Activated CD4-positive, alpha-beta memory T cell treated with anti-CD3 and anti-CD28 coated beads for 36 hours (primary cell): ENCODE data around the gene ODF2L. TPM values are rescaled to one million over a fixed set of nuclear protein-coding genes. Genes with fewer than 3 reads are reported as not detected.

Experiments
- CTCF ChIA-PET: fragments of 350-600 bp; sonication (Branson Sonifier 250); formaldehyde crosslinking; loops from one replicate; lab custom pipeline; 2021; ENCODE audit warnings: antibody characterized with exemption, inconsistent platforms; lab: Charles Lee
- POLR2A ChIA-PET: fragments of 350-600 bp; sonication (Branson Sonifier 250); formaldehyde crosslinking; loops from one replicate; lab custom pipeline; 2021; ENCODE audit warnings: antibody characterized with exemption; lab: Charles Lee
- DNase-seq: peaks from one replicate; pipeline ENCODE4 v3.0.0-alpha.2; 2020
- H3K27ac Mint-ChIP-seq: one replicate; pipeline ENCODE4 v1.8.0; 2021; ENCODE audit warnings: mixed read lengths
- H3K27me3 Mint-ChIP-seq: one replicate; pipeline ENCODE4 v1.8.0; 2021; ENCODE audit warnings: mixed read lengths
- H3K36me3 Mint-ChIP-seq: one replicate; pipeline ENCODE4 v1.8.0; 2021; ENCODE audit warnings: mixed read lengths
- H3K4me1 Mint-ChIP-seq: one replicate; pipeline ENCODE4 v1.8.0; 2021; ENCODE audit warnings: low read depth, mixed read lengths
- H3K4me3 Mint-ChIP-seq: one replicate; pipeline ENCODE4 v1.8.0; 2021; ENCODE audit warnings: mild to moderate bottlenecking, mixed read lengths
- H3K9me3 Mint-ChIP-seq: one replicate; pipeline ENCODE4 v1.8.0; 2021; ENCODE audit warnings: mixed read lengths
- intact Hi-C: fragments of 100-400 bp; cut with micrococcal nuclease; formaldehyde crosslinking; loops from one replicate; pipeline ENCODE4 v1.15.1; 2023
- total RNA-seq, 2 experiments: library from RNA; stranded (reverse); gene quantifications; one replicate each; pipeline ENCODE4 v1.2.3, GENCODE V29; 2021

The ODF2L gene
- total RNA-seq, 2 experiments from 2014 or later, result 31.5 to 32.3 TPM

- H3K27ac Mint-ChIP-seq, result no peak overlapping the region
- no peak overlapping the region for H3K4me3 Mint-ChIP-seq
- peaks cover 17% of the 10 kb centered on the region for H3K9me3 Mint-ChIP-seq
- ChIA-PET POLR2A (no interaction called here), CTCF (no interaction called here)
- H3K36me3 Mint-ChIP-seq, result peaks cover 4% of the 10 kb centered on the region
- intact Hi-C loops, result no loop called here
- H3K4me1 Mint-ChIP-seq, result no peaks in the 10 kb centered on the region
- no peak for DNase-seq
- no peaks in the 10 kb centered on the region for H3K27me3 Mint-ChIP-seq
Observed at GRCh38 chr1:86345042-86345441, 51.1 kb downstream of the ODF2L start.

GRCh38 chr1:86339906-86340305 is 56.2 kb downstream of the ODF2L start:
- DNase-seq, result no peak
- ChIA-PET CTCF (no interaction called here), POLR2A (no interaction called here)
- peaks cover 6% of the 10 kb centered on the region for H3K9me3 Mint-ChIP-seq
- H3K4me1 Mint-ChIP-seq, result no peaks in the 10 kb centered on the region
- intact Hi-C loops, result no loop called here
- no peaks in the 10 kb centered on the region for H3K27me3 Mint-ChIP-seq
- no peaks in the 10 kb centered on the region for H3K36me3 Mint-ChIP-seq
- no peak overlapping the region for H3K27ac Mint-ChIP-seq
- no peak overlapping the region for H3K4me3 Mint-ChIP-seq

- Mint-ChIP-seq H3K27me3 (no peaks in the 10 kb centered on the region), H3K9me3 (no peaks in the 10 kb centered on the region), H3K27ac (no peak overlapping the region), H3K4me3 (no peak overlapping the region), H3K4me1 (no peaks in the 10 kb centered on the region), H3K36me3 (no peaks in the 10 kb centered on the region)
- ChIA-PET CTCF (no interaction called here), POLR2A (no interaction called here)
- no peak for DNase-seq
- intact Hi-C loops, result no loop called here
Observed at GRCh38 chr1:86339014-86339812, 56.9 kb downstream of the ODF2L start.

GRCh38 chr1:86335916-86336315 is 60.2 kb downstream of the ODF2L start:
- no peaks in the 10 kb centered on the region for H3K9me3 Mint-ChIP-seq
- intact Hi-C loops, result no loop called here
- no peaks in the 10 kb centered on the region for H3K36me3 Mint-ChIP-seq
- ChIA-PET POLR2A (no interaction called here), CTCF (no interaction called here)
- H3K4me1 Mint-ChIP-seq, result no peaks in the 10 kb centered on the region
- DNase-seq, result no peak
- H3K4me3 Mint-ChIP-seq, result no peak overlapping the region
- H3K27ac Mint-ChIP-seq, result no peak overlapping the region
- peaks cover 3% of the 10 kb centered on the region for H3K27me3 Mint-ChIP-seq

GRCh38 chr1:86325264-86325663 is 70.9 kb downstream of the ODF2L start:
- CTCF ChIA-PET, result no interaction called here
- Mint-ChIP-seq H3K4me1 (no peaks in the 10 kb centered on the region), H3K27me3 (peaks cover 1% of the 10 kb centered on the region), H3K9me3 (no peaks in the 10 kb centered on the region), H3K4me3 (no peak overlapping the region), H3K27ac (no peak overlapping the region), H3K36me3 (no peaks in the 10 kb centered on the region)
- no peak for DNase-seq
- POLR2A ChIA-PET, result no interaction called here
- intact Hi-C loops, result no loop called here

GRCh38 chr1:86324130-86324822 is 71.8 kb downstream of the ODF2L start:
- Mint-ChIP-seq H3K9me3 (no peaks in the 10 kb centered on the region), H3K27me3 (no peaks in the 10 kb centered on the region), H3K27ac (no peak overlapping the region), H3K36me3 (no peaks in the 10 kb centered on the region), H3K4me3 (no peak overlapping the region), H3K4me1 (no peaks in the 10 kb centered on the region)
- DNase-seq, result no peak
- ChIA-PET POLR2A (no interaction called here), CTCF (interaction anchor here (0.6 kb wide), 1 partner anchor 60 kb away, joined by 3 read pairs; no protein-coding TSS in a partner anchor)
- intact Hi-C loops, result no loop called here

GRCh38 chr1:86322241-86322640 is 73.9 kb downstream of the ODF2L start:
- no peaks in the 10 kb centered on the region for H3K9me3 Mint-ChIP-seq
- H3K4me1 Mint-ChIP-seq, result no peaks in the 10 kb centered on the region
- ChIA-PET POLR2A (no interaction called here), CTCF (no interaction called here)
- no peaks in the 10 kb centered on the region for H3K27me3 Mint-ChIP-seq
- H3K4me3 Mint-ChIP-seq, result no peak overlapping the region
- H3K36me3 Mint-ChIP-seq, result no peaks in the 10 kb centered on the region
- H3K27ac Mint-ChIP-seq, result no peak overlapping the region
- DNase-seq, result no peak
- intact Hi-C loops, result no loop called here

GRCh38 chr1:86318436-86318835 is 77.7 kb downstream of the ODF2L start:
- no peak for DNase-seq
- Mint-ChIP-seq H3K27ac (no peak overlapping the region), H3K36me3 (no peaks in the 10 kb centered on the region), H3K4me1 (no peaks in the 10 kb centered on the region), H3K9me3 (no peaks in the 10 kb centered on the region), H3K27me3 (no peaks in the 10 kb centered on the region), H3K4me3 (no peak overlapping the region)
- intact Hi-C loops, result no loop called here
- ChIA-PET POLR2A (no interaction called here), CTCF (no interaction called here)

GRCh38 chr1:86317926-86318325 is 78.2 kb downstream of the ODF2L start:
- H3K27me3 Mint-ChIP-seq, result no peaks in the 10 kb centered on the region
- H3K4me3 Mint-ChIP-seq, result no peak overlapping the region
- POLR2A ChIA-PET, result no interaction called here
- no peaks in the 10 kb centered on the region for H3K4me1 Mint-ChIP-seq
- CTCF ChIA-PET, result no interaction called here
- DNase-seq, result no peak
- no peaks in the 10 kb centered on the region for H3K9me3 Mint-ChIP-seq
- intact Hi-C loops, result no loop called here
- H3K27ac Mint-ChIP-seq, result no peak overlapping the region
- no peaks in the 10 kb centered on the region for H3K36me3 Mint-ChIP-seq

- ChIA-PET CTCF (no interaction called here), POLR2A (no interaction called here)
- Mint-ChIP-seq H3K4me1 (no peaks in the 10 kb centered on the region), H3K27ac (no peak overlapping the region), H3K4me3 (no peak overlapping the region), H3K9me3 (peaks cover 6% of the 10 kb centered on the region), H3K36me3 (no peaks in the 10 kb centered on the region), H3K27me3 (peaks cover 2% of the 10 kb centered on the region)
- no peak for DNase-seq
- intact Hi-C loops, result no loop called here
Observed at GRCh38 chr1:86305731-86306130, 90.4 kb downstream of the ODF2L start.

GRCh38 chr1:86303041-86303690 is 93.0 kb downstream of the ODF2L start:
- Mint-ChIP-seq H3K27me3 (peaks cover 2% of the 10 kb centered on the region), H3K36me3 (no peaks in the 10 kb centered on the region), H3K4me1 (no peaks in the 10 kb centered on the region), H3K4me3 (no peak overlapping the region), H3K27ac (no peak overlapping the region), H3K9me3 (peaks cover 26% of the 10 kb centered on the region)
- CTCF ChIA-PET, result no interaction called here
- POLR2A ChIA-PET, result no interaction called here
- intact Hi-C loops, result no loop called here
- DNase-seq, result no peak
